HT-29 (cell line): ENCODE data around the gene ALG5. TPM values are rescaled to one million over a fixed set of nuclear protein-coding genes. Genes with fewer than 3 reads are reported as not detected.

Source experiments
- DNase-seq: peaks from one replicate; pipeline ENCODE4 v3.0.0-alpha.2; 2015; ENCODE audit warnings: low spot score
- total RNA-seq: library from RNA; depleted of rRNA; stranded (reverse); fragments of >200 nt; shearing (Covaris generic); gene quantifications from 2 replicates; pipeline ENCODE4 v1.2.3, GENCODE V29; 2014; rRNA removed

ALG5 gene, protein sequence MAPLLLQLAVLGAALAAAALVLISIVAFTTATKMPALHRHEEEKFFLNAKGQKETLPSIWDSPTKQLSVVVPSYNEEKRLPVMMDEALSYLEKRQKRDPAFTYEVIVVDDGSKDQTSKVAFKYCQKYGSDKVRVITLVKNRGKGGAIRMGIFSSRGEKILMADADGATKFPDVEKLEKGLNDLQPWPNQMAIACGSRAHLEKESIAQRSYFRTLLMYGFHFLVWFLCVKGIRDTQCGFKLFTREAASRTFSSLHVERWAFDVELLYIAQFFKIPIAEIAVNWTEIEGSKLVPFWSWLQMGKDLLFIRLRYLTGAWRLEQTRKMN
- total RNA-seq, result 34.9 and 38.3 TPM in 2 replicates

DNA sequence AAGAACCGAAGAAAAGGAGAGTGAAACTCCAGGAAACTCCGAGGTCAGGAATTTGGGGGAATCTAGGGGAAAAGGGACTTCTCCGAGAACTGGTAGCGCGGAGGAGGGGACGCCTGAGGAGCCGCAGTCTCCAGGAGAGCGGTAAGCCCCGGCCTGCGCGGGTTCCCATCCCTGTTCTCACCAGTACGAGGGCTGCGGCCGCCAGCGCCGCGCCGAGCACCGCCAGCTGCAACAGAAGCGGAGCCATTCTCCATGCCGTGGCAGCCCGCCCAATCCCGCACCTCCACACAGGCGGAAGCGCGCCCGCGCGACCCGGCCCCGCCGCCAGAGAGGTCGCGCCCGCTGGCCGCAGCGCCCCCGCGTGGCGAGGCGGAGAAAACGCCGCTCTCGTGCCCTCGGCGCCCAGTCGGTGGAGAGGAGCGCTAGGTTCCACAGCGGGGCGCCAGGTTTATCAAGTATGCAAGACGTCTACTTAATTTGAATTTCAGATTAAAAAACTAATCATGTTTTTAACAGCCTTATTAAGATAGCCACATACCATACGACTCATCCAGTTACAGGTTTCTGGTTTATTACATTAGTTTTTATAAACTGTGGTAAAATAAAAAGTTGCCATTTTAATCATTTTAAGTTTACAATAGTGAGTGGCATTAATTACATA is at the start of gene ALG5:
Gene ALG5, minus strand, starts transcription at position 287 of the 661 bp plus-strand sequence. Its CDS starts 40 bp downstream, at position 247.
- peak; percentile 98 for DNase-seq

DNA sequence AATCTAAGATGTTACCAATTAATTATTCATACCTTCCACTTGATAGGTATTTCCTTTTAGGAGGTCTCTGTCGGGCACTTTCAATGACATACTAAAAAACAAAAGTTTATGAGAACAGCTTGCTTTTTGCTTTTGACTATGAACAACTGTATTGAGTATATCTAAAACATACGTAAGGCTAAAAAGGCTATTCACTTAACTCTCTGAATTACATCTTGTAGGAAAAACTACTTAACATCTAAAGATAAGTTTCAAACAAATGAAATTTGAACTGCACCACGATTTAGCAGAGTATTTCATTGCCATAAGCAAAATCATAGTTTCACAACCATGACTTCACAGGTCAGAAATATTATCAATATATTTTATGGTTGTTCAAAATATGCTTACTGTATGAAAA is 48.7 kb upstream of the ALG5 start:
- no peak for DNase-seq

DNA sequence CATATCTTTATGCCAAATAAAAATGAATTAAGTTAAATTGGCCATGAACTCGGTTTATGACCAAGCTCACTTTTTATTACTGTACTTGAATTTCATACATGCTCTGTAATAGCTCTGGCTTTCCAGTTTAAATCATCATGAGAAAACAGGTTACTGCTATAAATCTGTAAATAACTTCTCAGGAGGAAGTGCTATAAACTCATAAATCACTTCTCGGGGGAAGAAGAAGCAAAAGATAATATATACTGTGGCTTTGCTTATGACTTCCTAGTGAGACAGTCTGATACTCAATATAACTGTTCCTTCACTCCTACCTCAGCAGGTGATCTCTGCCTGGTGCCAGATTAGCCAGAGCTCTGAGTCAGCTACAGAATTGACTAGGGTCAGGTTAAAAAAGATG is 47.9 kb upstream of the ALG5 start:
- DNase-seq, result no peak

DNA sequence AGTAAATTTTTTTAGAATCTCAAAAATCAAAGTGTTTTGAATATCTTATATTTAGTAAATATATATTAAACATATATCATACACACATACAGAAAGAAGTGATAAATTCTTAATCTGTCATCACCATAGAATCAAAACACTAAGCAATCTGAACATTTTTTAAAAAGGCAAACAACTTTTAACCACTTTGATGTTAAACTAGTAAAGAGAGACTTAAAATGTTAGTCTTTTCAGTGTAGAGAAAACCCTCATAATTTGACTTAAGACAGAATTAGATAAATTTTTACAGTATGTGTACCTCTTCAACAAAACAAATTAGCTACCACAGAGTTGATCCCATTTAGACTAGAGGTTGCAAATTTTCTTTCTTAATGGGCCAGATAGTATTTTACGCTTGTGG is 46.9 kb upstream of the ALG5 start:
- no peak for DNase-seq

DNA sequence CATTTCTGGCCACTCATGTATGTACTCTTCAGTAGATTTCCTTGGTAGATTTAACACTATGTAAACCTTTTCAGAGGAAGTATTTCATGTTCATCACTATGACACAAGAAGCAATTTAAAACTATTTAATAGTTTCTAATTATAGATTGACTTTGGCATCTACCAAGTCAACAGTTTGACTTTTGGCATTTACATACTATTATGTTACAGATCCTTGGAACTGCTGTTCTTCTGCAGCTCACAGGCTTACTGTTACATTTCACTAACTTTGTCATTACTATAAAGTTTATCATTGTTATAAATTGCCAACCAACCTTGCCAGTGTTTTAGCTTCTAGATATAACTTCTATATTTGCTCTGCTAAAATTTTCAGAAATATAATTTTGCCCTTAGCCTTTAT is 41.6 kb upstream of the ALG5 start:
- DNase-seq, result no peak

DNA sequence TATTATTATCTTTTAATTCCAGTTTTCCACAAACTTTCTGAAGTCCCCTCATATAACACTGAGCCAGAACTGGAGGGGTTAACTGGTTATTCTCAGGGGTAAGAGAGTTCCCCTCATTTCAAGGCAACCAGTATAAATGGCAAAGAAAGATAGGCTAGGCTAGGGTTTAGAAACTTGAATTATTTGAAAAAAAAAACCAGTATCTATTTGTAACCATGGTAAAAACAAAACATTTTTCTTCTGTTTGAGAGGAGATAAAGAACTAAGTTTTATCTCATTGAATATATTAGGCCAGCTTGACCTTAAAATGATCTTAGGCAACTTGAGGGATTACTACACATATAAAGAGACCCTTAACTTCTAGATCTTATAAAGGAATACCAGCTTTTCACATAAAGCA is 40.8 kb upstream of the ALG5 start:
- DNase-seq, result no peak

DNA sequence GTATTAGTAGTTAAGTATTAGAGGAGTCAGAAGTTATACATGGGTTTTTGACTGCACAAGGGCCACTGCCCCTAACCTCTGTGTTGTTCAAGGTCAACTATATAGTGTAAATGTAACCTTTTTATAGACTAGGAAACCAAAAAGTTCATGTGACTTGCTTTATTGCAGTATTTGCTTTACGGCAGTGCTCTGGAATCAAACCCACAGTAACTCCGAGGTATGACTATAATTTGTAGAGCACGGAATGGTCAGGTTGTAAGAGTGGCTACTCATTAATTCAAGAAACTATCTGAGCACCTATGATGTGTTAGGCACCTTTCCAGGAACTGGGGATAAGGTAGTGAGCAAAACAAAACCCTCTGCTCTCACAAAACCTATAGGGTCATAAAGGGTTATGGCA is 38.1 kb upstream of the ALG5 start:
- DNase-seq, result no peak

DNA sequence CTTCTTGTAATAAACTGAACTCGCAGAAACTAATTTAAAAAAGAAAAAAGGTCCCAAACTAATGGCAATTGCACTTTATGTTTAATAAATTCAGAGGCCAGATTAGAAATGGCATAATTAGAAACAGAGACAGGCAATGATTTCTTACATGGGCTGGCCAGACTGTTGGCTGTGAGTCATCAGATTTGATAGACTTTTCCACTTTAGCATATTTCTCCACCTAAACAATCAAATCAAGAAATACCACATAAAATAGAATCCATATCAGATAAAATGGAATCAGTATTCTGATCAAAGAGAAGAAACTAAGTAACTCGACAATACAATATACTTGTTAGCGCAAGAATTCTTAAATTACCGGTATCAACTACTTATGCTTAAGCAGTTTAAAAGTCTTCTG is 30.5 kb upstream of the ALG5 start:
- no peak for DNase-seq

DNA sequence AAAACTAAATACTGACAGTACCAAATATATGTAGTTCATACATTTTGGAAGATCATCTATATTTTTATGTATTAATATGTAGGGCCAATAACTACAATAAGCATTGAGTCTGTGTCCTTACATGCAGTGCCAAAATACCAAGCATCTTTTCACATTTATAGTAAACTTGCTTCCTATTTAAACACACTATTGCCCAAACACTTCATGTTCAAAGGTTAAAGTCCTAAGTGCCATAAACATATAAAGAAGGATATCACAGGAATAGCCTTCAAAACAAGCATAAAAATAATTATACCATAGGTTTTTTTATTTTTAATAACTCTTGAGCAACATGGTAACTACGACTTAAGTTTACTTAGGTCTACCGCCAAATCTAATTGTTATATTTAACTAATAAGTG is 28.5 kb upstream of the ALG5 start:
- no peak for DNase-seq

DNA sequence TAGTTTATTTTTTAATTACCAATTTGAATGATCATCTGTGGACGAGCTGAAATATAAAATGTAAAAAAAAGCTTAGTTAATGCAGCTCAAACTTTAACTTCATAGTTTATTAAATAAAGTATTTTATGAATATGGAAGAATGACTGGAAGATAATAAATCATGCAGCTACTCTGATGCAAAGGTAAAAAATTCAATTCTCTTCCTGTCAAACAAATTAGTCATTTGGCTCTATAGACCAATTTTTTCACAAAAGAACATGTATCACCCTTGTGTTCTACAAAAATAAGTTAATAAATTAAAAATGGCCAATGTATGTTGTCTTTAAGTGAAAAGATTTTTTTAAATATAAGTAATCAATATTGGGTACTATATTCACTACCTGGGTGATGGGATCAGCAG is 27.6 kb upstream of the ALG5 start:
- DNase-seq, result no peak

DNA sequence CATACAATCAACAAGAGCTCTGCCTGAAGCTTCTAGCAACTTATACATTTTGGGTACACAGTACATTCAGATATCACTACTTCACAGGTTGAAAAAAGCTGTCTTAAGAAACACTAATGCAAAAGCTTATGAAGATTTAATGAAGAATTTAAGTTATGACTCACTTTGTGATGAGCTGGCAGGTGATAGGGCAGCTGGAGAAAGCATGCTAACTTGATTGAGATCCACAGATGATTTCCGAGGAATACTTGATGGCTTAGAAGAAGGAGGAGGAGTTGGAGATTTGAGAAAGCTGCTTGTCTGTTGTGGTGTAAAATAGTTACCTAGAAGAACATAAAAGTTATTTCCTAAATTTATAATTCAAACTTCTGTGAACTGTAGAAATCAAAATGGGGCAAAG is 24.7 kb upstream of the ALG5 start:
- no peak for DNase-seq

DNA sequence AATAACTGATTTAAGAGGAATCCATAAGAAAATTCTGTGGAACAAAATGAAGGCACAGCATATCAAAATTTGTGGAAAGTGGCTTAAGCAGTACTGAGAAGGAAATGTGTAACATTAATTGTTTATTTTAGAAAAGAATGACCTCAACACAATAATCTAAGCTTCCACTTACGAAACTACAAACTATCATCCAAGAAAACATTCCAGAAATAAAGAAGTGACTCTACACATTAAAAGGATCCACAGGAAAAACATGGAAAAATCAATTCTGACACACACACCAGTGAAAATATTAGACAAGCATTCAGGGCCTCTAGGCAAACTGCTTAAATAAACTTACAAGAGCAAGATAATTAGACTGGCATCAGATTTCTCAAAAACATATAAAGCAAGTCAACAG is 15.5 kb upstream of the ALG5 start:
- no peak for DNase-seq

DNA sequence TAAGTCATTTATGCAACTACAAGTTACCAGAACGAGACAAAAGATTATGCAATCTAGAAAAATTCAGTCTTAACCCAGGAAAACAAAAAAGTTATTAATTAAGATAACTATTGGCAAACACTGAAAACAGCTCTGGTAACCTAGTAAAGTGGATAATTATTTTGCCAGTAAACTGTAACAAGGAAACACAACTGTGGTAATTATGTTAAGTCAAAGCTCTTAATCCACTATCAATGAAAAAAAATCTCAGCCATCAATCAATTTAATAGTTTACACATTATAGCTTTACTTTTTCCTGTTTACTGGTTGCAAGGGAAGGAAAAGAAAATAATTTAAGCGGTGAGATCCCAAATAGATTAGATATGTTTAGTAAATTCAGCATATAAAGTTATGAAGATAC is 12.6 kb upstream of the ALG5 start:
- DNase-seq, result no peak

DNA sequence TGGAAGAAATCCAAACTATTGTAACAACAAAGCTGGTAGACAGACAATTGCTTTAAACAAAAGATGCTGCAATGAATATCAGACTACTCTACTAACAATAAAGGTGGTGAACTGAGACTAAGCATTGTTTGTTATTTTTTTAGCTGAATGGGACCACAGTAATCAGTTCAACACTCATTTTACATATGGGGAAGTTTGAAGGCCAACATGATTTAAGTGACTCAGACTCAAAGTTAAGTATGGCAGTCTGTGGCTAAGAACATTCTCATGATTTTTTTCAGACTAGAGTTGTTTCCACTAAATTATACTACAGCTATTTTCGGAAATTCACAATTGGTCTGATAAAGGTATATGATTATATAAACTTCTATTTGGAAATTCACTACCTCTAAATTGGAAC is 11.9 kb upstream of the ALG5 start:
- no peak for DNase-seq

DNA sequence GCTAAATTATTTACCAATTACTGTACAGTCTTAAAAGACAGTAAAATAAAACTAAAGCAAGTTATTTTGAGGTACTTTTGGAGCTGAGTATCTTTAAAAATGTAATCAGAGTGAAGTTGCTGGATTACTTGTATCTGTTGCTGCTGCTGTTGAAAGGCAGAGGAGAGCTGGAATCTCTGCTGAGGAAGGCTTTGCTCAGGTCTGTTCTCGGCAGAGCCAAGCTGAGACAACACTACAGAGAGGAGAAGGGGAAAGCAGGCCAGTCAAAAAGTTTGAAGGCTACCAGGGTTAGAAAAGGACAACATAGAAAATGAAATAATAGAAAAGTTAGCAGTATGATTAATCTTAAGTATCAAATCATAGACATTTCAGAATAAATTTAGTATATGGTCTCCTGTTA is 11.3 kb upstream of the ALG5 start:
- DNase-seq, result no peak

DNA sequence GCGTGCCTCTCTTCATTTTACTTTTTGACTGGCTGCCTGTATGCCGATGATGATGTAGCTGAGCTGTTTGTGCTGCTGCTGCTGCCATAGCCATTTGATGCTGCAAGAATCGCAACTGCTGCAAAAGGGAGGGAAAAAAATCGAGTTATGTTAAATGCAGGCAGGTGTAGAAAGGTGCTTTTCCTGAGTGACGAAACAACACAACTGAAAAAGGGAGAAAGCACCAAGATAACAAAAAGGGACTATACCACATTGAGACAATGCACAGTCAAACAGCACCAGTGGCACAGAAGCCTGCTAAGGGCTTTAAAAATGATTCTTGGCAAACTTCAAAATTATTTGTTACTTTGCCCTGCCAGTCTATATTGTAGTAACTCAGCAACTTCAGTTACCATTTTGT is 10.6 kb upstream of the ALG5 start:
- DNase-seq, result no peak

DNA sequence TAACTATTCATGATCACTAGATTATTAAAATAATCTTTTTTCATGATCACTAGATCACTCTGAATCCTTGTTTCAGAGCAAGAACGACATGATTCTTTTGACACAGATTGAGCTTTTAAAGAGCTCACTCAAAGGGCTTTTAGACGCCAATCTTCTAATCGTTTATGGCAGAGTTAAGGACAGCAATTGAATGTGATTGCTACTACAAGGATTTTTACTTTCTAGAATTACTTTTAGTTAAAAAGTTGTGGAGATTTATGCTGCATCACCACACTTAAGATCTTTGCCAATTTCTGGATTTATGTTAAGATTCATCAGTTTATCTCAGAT is 2.7 kb upstream of the ALG5 start:
- peak; percentile 23 for DNase-seq

DNA sequence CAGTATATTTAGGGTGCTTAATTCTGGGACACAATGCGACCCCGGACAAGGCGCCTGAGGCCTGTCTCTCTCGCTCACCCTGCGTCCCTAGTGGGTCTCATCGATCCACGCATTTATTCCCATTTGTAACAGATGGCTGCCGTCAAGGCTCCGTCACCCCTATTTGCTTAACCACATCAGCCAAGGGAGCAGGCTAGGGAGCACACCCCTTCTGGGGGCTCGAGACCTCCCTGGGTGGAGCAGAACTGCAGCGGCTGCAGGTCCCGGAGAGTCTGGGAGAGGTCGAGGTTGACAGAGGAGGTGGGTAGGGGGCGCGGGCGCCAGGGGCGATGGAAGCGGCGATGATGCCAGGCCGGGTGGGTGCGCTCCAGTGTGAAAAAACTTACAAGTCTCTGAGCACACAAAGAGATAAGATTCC is 507 bp downstream of the ALG5 start:
- peak; percentile 54 for DNase-seq

DNA sequence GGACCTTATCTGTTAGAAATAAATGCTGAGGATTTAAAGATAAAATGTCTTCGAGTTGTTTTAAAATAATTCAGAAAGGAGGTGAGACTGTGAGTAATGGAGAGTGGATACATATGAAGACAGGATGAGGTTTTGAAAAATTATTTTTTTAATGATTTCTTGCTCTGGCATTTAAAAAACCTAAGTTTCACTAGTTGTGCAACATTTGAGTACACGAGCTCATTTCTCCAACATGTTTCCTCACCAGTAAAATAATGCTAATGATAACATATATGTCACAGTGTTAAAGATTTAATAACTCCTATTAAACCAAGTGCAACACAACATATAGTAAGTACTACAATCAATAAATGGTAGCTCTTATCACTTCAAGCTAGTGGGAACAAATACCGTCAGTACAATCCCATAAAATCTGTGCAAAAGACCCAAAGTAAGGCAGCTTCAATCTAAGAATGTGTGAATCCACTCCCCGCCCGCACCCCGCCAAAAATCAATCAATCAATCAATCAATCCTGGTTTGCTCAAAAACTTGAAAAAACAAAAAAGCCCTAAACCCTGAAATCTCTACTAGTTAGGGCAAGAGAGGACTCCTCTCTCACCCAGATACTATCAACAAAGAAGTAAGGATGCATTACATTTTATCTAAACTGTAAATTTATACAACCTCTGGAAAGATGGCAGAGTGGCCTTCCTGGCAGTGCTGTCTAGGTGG is 1.3 kb downstream of the ALG5 start:
- DNase-seq, result no peak

DNA sequence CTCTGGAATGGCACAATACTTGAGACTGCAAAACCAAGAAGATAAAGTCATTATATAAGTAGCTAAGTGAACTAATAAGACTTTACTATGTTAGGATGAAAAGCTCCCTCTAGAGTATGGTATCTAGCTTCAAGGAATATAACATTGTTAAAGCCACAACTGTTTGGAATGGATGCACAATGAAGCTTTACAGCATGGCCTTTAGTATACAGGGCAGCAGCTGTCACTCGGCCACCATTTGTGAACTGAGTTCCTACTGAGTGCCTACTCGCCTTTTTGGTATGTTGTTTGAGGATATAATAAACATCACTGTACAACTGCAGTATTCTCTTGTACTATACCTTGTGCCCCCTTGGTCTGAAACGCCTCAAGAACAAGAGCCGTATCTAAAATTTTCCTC is 6.8 kb downstream of the ALG5 start:
- no peak for DNase-seq

DNA sequence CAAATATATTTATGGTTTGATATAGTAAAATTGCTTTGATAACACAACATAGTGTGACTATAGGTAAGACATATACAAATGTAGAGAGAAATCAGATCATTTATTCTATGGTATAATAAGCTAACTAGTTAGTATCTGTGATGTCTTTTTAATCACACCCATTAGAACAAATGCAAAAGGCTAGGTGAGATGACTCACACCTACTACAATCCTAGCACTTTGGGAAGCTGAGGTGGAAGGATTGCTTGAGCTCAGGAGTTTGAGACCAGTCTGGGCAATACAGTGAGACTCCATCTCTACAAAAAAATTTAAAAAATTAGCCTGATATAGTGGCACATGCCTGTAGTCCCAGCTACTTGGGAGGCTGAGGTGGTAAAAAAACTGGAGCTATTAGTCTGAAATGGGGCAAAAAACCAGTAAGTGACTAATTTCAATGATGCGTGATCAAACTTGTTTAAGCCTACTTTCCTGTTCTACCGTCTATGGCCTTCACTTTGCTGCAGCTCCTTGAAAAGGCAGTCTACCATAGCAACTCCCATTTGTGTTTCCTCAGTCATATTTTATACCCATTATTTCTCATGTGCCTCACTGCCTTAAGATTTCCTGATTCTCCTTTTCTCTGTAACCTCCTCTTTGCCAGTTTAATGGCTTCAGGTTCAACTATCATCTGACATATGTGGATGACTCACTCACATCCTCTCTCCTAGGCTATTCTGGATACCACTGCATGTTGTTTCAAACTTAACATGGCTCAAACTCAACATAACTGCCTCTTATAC is 12.5 kb downstream of the ALG5 start:
- no peak for DNase-seq

DNA sequence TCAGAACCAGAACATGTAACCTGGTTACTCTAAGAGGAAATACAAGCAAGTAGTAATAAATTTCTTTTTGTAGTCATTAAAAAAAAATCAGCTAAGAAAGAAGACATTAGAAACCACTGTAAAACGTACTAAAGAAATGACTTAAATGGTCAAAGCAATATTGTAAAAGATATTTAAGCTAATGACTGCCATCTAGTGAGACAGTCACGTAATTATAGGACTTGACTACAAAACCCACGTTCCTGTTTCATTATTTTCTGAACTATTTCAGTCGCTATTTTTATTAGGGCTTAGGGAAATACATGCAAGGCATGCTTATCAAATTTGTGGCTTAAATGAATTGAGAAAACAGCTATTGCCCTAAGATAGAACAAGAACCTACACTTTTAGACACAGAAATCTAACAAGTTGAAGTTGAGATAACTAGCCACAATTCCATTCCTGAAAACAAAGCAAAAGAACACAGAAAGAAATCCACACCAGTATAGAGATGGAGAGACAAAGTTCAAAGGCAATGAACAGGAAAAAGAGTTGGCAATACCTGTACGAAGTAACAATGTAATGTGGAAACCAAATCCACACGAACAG is 17.9 kb downstream of the ALG5 start:
- DNase-seq, result peak; percentile 61
